SU-DHL-6 (cell line): Measurements from ENCODE around the gene PIK3R6.

Source experiments
- H2AFZ ChIP-seq: fragments of 200-600 bp; sonication (generic); 2 replicates; pipeline ENCODE4 v1.6.1; 2014; ENCODE audit warnings: low read depth, mild to moderate bottlenecking, moderate library complexity, mixed read lengths, antibody characterized with exemption, low read length; ENCODE audit not compliant: severe bottlenecking
- H3F3A ChIP-seq: fragments of 200-600 bp; shearing (Covaris generic); 2 replicates; pipeline ENCODE4 v1.6.0; 2016; ENCODE audit warnings: antibody characterized with exemption, mild to moderate bottlenecking; ENCODE audit not compliant: insufficient read depth
- H3K27ac ChIP-seq: fragments of 200-600 bp; sonication (generic); 2 replicates; pipeline ENCODE4 v1.5.1; 2016; ENCODE audit warnings: low read depth, mild to moderate bottlenecking, low read length, moderate library complexity, mixed read lengths
- H3K27me3 ChIP-seq: fragments of 200-600 bp; sonication (generic), shearing (Covaris generic); 2 replicates; pipeline ENCODE4 v1.6.0; 2014; ENCODE audit warnings: mild to moderate bottlenecking, low read length
- H3K36me3 ChIP-seq: fragments of 200-600 bp; sonication (generic); 2 replicates; pipeline ENCODE4 v1.6.1; 2014; ENCODE audit warnings: mild to moderate bottlenecking, low read length, mixed read lengths
- H3K4me2 ChIP-seq: fragments of 300-600, 200-600 bp; shearing (Covaris generic), sonication (generic); 2 replicates; pipeline ENCODE4 v1.6.0; 2014; ENCODE audit warnings: low read length, low read depth, mild to moderate bottlenecking; ENCODE audit not compliant: poor library complexity, severe bottlenecking
- H3K4me3 ChIP-seq: fragments of 200-600 bp; sonication (generic); 2 replicates; pipeline ENCODE4 v1.5.1; 2014; ENCODE audit warnings: antibody characterized with exemption, low read length, mild to moderate bottlenecking, mixed read lengths; ENCODE audit not compliant: insufficient read depth, poor library complexity, severe bottlenecking
- H3K79me2 ChIP-seq: fragments of 200-600 bp; sonication (generic); 2 replicates; pipeline ENCODE4 v1.6.1; 2014; ENCODE audit warnings: mild to moderate bottlenecking, low read length, moderate library complexity; ENCODE audit not compliant: insufficient read depth
- H3K9ac ChIP-seq: fragments of 200-600 bp; sonication (generic); 2 replicates; pipeline ENCODE4 v1.7.0; 2014; ENCODE audit warnings: mild to moderate bottlenecking, low read length
- H3K9me2 ChIP-seq: fragments of 200-600 bp; sonication (generic); replicated peaks from 2 replicates; pipeline ENCODE4 v1.6.1; 2014; ENCODE audit warnings: low read length; ENCODE audit not compliant: insufficient read depth
- H3K9me3 ChIP-seq: fragments of 200-600 bp; sonication (generic); 2 replicates; pipeline ENCODE4 v1.6.1; 2014; ENCODE audit warnings: low read length, mixed read lengths; ENCODE audit not compliant: insufficient read depth
- H4K20me1 ChIP-seq: fragments of 200-600 bp; sonication (generic); 2 replicates; pipeline ENCODE4 v1.6.1; 2014; ENCODE audit warnings: low read depth, mild to moderate bottlenecking, antibody characterized with exemption, low read length, moderate library complexity, mixed read lengths
- EZH2phosphoT487 ChIP-seq: fragments of 200-600 bp; sonication (generic), shearing (Covaris generic); conservative IDR thresholded peaks from 2 replicates; pipeline ENCODE4 v1.6.1; 2018; ENCODE audit warnings: mild to moderate bottlenecking, antibody characterized with exemption, low read length, moderate library complexity, mixed read lengths
- TF ChIP-seq, protein P1 (sequence below): fragments of 200-600 bp; sonication (generic); IDR thresholded peaks from one replicate; pipeline ENCODE4 v1.5.1; 2017; ENCODE audit warnings: antibody characterized with exemption, mild to moderate bottlenecking, low read length, moderate library complexity; ENCODE audit not compliant: insufficient read depth, poor library complexity, severe bottlenecking

The PIK3R6 gene

DNA sequence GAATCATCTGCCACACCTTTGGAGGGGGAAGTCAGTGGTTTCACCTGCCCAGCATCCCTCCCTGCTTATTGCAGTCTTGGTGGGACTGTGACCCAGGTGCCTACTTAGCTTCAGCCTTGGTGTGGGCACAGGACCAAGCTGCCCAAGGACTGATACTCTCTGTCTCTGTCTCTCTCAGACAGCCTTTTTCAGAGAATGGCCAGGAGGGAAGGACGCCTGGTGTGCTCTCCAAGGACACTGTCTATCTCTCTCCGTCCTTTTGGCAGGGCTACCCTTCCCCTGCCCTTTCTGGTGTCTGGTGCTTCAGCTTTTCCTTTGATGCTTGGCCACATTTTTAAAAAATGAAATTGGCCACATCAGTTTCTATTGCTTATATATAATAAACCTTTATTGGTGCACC, 19.6 kb downstream of the PIK3R6 start:
- H3K9me3 ChIP-seq: no peaks in the 10 kb centered on the region
- H3K27ac ChIP-seq: no peak overlapping the region
- no peaks in the 10 kb centered on the region for H3K79me2 ChIP-seq
- H2AFZ ChIP-seq: no peak overlapping the region
- H3K9me2 ChIP-seq: no peaks in the 10 kb centered on the region
- H3K4me3 ChIP-seq: no peak overlapping the region
- no peaks in the 10 kb centered on the region for H3K36me3 ChIP-seq
- H4K20me1 ChIP-seq: no peaks in the 10 kb centered on the region
- 0 out of 2 replicates have a peak, but pooled peaks cover 4% of the 10 kb centered on the region for H3K27me3 ChIP-seq
- no peak for TF ChIP-seq EZH2phosphoT487
- TF ChIP-seq, protein P1, sequence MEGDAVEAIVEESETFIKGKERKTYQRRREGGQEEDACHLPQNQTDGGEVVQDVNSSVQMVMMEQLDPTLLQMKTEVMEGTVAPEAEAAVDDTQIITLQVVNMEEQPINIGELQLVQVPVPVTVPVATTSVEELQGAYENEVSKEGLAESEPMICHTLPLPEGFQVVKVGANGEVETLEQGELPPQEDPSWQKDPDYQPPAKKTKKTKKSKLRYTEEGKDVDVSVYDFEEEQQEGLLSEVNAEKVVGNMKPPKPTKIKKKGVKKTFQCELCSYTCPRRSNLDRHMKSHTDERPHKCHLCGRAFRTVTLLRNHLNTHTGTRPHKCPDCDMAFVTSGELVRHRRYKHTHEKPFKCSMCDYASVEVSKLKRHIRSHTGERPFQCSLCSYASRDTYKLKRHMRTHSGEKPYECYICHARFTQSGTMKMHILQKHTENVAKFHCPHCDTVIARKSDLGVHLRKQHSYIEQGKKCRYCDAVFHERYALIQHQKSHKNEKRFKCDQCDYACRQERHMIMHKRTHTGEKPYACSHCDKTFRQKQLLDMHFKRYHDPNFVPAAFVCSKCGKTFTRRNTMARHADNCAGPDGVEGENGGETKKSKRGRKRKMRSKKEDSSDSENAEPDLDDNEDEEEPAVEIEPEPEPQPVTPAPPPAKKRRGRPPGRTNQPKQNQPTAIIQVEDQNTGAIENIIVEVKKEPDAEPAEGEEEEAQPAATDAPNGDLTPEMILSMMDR: no peak
- H3K4me2 ChIP-seq: no peak overlapping the region
- no peak overlapping the region for H3K9ac ChIP-seq
- no peaks in the 10 kb centered on the region for H3F3A ChIP-seq

DNA sequence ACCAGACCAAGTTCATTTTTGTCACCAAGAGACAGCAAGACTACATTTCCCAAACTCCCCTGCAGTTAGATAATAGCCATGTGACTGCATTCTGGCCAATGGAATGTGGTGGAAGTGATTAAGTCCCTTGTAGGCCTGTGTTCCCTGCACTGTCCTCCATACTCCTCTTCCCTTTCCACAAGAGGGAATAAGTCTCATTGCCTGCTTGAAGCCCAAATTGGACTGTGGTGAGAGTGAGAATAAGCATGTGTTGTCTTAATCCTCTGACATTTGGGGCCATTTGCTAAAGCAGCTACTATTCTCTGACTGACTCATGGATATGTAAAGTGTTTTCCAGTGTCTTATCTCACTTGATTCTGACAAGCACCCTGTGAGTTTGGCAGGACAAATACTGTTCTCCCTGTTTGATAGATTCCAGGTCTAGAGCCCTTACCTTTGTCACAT, 20.7 kb downstream of the PIK3R6 start:
- Histone ChIP-seq H3K4me2 (no peak overlapping the region), H3K9me3 (no peaks in the 10 kb centered on the region), H3K9ac (no peak overlapping the region), H3K79me2 (no peaks in the 10 kb centered on the region), H3K36me3 (no peaks in the 10 kb centered on the region), H3K27ac (no peak overlapping the region), H2AFZ (no peak overlapping the region), H3K4me3 (no peak overlapping the region), H4K20me1 (no peaks in the 10 kb centered on the region), H3K9me2 (no peaks in the 10 kb centered on the region), H3K27me3 (0 out of 2 replicates have a peak, but pooled peaks cover 4% of the 10 kb centered on the region), H3F3A (no peaks in the 10 kb centered on the region)
- TF ChIP-seq, protein P1: no peak
- TF ChIP-seq EZH2phosphoT487: no peak

DNA sequence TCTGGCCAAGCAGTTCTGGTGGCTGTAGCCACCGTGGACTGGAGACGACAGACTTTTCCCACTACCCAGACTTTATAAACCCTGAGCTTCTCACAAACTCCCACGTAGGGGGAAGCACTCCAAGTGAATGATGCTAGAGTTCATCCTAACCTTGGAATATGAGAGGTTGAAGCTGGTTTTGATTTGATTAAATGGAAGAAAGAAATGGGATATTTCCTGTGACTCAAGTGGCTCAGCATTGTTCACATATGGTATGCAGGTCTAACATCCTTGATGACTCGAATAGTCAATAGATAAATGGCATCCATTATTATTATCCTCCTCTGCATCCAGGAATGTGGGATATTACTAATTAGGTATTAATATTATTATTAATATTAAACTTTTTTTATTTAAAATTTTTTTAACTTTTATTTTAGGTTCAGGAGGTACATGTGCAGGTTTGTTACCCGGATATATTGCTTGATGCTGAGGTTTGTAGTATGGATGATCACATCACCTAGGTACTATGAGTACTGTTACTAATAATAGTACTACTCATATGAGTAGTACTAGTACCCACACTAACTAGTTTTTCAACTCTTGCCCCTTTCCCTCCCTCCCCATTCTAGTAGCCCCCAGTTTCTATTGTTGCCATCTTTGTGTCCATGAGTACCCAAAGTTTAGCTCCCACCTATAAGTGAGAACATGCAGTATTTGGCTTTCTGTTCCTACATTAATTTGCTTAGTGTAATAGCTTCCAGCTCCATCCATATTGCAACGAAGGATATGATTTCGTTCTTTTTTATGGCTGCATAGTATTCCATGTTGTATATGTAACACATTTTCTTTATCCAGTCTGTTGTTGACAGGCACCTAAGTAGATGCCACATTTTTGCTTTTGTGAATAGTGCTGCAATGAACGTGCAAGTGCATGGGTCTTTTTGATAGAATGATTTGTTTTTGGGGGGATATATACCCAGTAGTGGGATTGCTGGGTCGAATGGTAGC, 22.9 kb downstream of the PIK3R6 start:
- Histone ChIP-seq H2AFZ (no peak overlapping the region), H3K36me3 (no peaks in the 10 kb centered on the region), H3K9ac (no peak overlapping the region), H3K9me2 (no peaks in the 10 kb centered on the region), H3K9me3 (no peaks in the 10 kb centered on the region), H3K79me2 (no peaks in the 10 kb centered on the region), H3K27ac (no peak overlapping the region), H3K4me2 (no peak overlapping the region), H4K20me1 (no peaks in the 10 kb centered on the region), H3K4me3 (no peak overlapping the region), H3K27me3 (0 out of 2 replicates have a peak, but pooled peaks cover 4% of the 10 kb centered on the region), H3F3A (no peaks in the 10 kb centered on the region)
- TF ChIP-seq, protein P1: no peak
- no peak for TF ChIP-seq EZH2phosphoT487
